PC-9 (cell line): ENCODE measurements around the gene FGFR2. TPM values are rescaled to one million over a fixed set of nuclear protein-coding genes. Genes with fewer than 3 reads are reported as not detected.

Source experiments
- BruUV-seq: library from RNA; stranded (reverse); fragments of 400-500 nt; replicated peaks from 2 replicates; lab custom pipeline; 2021; lab: Mats Ljungman, UMichigan
- CTCF ChIA-PET: fragments of 300-600 bp; sonication (Branson Sonifier 250); formaldehyde crosslinking; loops from one replicate; lab custom pipeline; 2022; ENCODE audit warnings: antibody characterized with exemption; lab: Charles Lee
- POLR2A ChIA-PET: fragments of 300-600 bp; sonication (Branson Sonifier 250); formaldehyde crosslinking; loops from one replicate; lab custom pipeline; 2022; ENCODE audit warnings: antibody characterized with exemption; ENCODE audit not compliant: unreplicated experiment; lab: Charles Lee
- DNase-seq, 2 experiments: peaks; one replicate each; pipeline versions ENCODE4 v3.0.0 to v3.0.0-alpha.2; 2015 to 2022; ENCODE audit warnings: mixed read lengths in 1 of 2
- H2AFZ ChIP-seq: fragments of 200-600 bp; sonication (generic); 2 replicates; pipeline ENCODE4 v1.8.1; 2017; ENCODE audit warnings: antibody characterized with exemption
- H3F3A ChIP-seq: fragments of 200-600 bp; sonication (generic); 2 replicates; pipeline ENCODE4 v1.8.1; 2017; ENCODE audit warnings: antibody characterized with exemption, mild to moderate bottlenecking, low read depth; ENCODE audit not compliant: insufficient read depth
- H3K27ac ChIP-seq: fragments of 200-600 bp; sonication (generic); 2 replicates; pipeline ENCODE4 v1.6.1; 2016; ENCODE audit warnings: mixed run types
- H3K27me3 ChIP-seq: fragments of 200-600 bp; sonication (generic); 2 replicates; pipeline ENCODE4 v1.6.1; 2016; ENCODE audit warnings: low read depth, mixed run types; ENCODE audit not compliant: insufficient read depth
- H3K36me3 ChIP-seq: fragments of 200-600 bp; sonication (generic); 2 replicates; pipeline ENCODE4 v1.6.1; 2016; ENCODE audit warnings: low read depth, mixed run types
- H3K4me1 ChIP-seq: fragments of 200-600 bp; sonication (generic); replicated peaks from 2 replicates; pipeline ENCODE4 v1.6.1; 2016; ENCODE audit warnings: mixed run types; ENCODE audit not compliant: insufficient read depth
- H3K4me2 ChIP-seq: fragments of 200-600 bp; sonication (generic); 2 replicates; pipeline ENCODE4 v1.6.1; 2017; ENCODE audit warnings: mixed run types
- H3K4me3 ChIP-seq: fragments of 200-600 bp; sonication (generic); 2 replicates; pipeline ENCODE4 v1.6.1; 2016; ENCODE audit warnings: mixed run types
- H3K79me2 ChIP-seq: fragments of 200-600 bp; sonication (generic); 2 replicates; pipeline ENCODE4 v1.6.1; 2017; ENCODE audit warnings: low read depth, mixed run types
- H3K9me2 ChIP-seq: fragments of 200-600 bp; sonication (generic); 2 replicates; pipeline ENCODE4 v1.8.1; 2017; ENCODE audit warnings: mild to moderate bottlenecking; ENCODE audit not compliant: insufficient read depth
- H3K9me3 ChIP-seq: fragments of 200-600 bp; sonication (generic); 2 replicates; pipeline ENCODE4 v1.8.1; 2016; ENCODE audit warnings: low read depth; ENCODE audit not compliant: insufficient read depth
- H4K20me1 ChIP-seq: fragments of 200-600 bp; sonication (generic); 2 replicates; pipeline ENCODE4 v1.8.1; 2017; ENCODE audit not compliant: insufficient read depth
- EZH2 ChIP-seq: fragments of 200-600 bp; sonication (generic); IDR thresholded peaks from 2 replicates; pipeline ENCODE4 v1.8.0; 2017; ENCODE audit warnings: antibody characterized with exemption, low read depth
- intact Hi-C: fragments of 100-400 bp; cut with micrococcal nuclease; formaldehyde crosslinking; loops from one replicate; pipeline ENCODE4 v1.10.0; 2022; ENCODE audit not compliant: unreplicated experiment
- total RNA-seq: library from RNA; stranded (reverse); gene quantifications from 2 replicates; pipeline ENCODE4 v1.2.3, GENCODE V29; 2021
- TF ChIP-seq, protein P1 (sequence below): fragments of 200-600 bp; sonication (generic); conservative IDR thresholded peaks from 2 replicates; pipeline ENCODE4 v1.6.1; 2017; ENCODE audit warnings: mixed run types, antibody characterized with exemption, mild to moderate bottlenecking, moderate library complexity

FGFR2 gene
- total RNA-seq, 1 experiment from 2014 or later = not detected

DNA sequence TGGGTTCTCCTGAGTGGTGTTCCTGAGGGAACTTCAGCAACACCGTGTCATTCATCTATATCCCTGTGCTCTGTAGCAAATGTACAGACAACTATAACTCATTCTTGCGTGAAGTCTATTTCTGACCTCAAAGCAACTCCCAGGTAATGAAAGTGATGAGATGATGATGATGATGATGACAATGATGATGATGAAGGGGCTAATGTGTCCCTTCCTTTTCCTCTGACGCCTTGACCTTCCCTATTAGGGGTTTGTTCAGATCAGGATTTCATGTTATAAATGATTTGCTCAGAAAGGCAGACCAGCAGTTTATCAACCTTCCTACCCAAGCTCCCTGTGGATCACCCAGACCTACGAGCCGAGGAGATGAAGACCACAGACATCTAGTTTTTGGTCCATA lies 136.9 kb downstream of the FGFR2 start:
- intact Hi-C loops = no loop called here
- Histone ChIP-seq H3K79me2 (no peaks in the 10 kb centered on the region), H3K9me3 (no peaks in the 10 kb centered on the region), H3K4me1 (no peaks in the 10 kb centered on the region), H3K27me3 (peaks cover 59% of the 10 kb centered on the region), H3K27ac (no peak overlapping the region), H3K36me3 (no peaks in the 10 kb centered on the region), H3K4me2 (no peak overlapping the region), H4K20me1 (no peaks in the 10 kb centered on the region), H3K9me2 (no peaks in the 10 kb centered on the region), H3K4me3 (no peak overlapping the region), H3F3A (no peaks in the 10 kb centered on the region), H2AFZ (no peak overlapping the region)
- TF ChIP-seq, protein P1, sequence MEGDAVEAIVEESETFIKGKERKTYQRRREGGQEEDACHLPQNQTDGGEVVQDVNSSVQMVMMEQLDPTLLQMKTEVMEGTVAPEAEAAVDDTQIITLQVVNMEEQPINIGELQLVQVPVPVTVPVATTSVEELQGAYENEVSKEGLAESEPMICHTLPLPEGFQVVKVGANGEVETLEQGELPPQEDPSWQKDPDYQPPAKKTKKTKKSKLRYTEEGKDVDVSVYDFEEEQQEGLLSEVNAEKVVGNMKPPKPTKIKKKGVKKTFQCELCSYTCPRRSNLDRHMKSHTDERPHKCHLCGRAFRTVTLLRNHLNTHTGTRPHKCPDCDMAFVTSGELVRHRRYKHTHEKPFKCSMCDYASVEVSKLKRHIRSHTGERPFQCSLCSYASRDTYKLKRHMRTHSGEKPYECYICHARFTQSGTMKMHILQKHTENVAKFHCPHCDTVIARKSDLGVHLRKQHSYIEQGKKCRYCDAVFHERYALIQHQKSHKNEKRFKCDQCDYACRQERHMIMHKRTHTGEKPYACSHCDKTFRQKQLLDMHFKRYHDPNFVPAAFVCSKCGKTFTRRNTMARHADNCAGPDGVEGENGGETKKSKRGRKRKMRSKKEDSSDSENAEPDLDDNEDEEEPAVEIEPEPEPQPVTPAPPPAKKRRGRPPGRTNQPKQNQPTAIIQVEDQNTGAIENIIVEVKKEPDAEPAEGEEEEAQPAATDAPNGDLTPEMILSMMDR = no peak
- TF ChIP-seq EZH2 = no peak
- BruUV-seq = no TSS peak
- ChIA-PET POLR2A (no interaction called here), CTCF (no interaction called here)
- DNase-seq = no peak

DNA sequence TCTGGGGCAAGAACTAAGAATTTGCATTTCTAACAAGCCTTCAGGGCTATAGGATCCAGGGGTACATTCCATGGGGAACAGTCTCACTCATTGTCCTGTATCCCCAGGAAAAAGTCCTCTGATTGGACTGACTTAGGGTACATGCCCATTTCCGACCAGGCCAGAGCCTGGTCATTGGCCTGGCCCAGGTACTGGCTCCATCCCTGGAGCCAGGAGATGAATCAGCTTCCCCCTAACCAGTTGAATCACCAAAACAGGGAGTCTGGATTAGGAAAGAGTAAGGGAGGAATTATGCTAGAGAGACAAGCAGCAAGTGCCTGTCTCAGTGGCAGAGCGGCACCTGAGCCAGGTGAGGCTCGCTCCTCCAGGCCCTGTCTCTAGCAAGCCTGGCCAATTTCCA lies 137.5 kb downstream of the FGFR2 start:
- ChIA-PET POLR2A (no interaction called here), CTCF (no interaction called here)
- Histone ChIP-seq H3K9me3 (no peaks in the 10 kb centered on the region), H3K4me2 (no peak overlapping the region), H3K27ac (no peak overlapping the region), H3K36me3 (no peaks in the 10 kb centered on the region), H3F3A (no peaks in the 10 kb centered on the region), H3K4me1 (no peaks in the 10 kb centered on the region), H2AFZ (no peak overlapping the region), H3K27me3 (peaks cover 57% of the 10 kb centered on the region), H3K9me2 (no peaks in the 10 kb centered on the region), H4K20me1 (no peaks in the 10 kb centered on the region), H3K79me2 (no peaks in the 10 kb centered on the region), H3K4me3 (no peak overlapping the region)
- intact Hi-C loops = no loop called here
- no peak for DNase-seq
- BruUV-seq = no TSS peak
- TF ChIP-seq EZH2 = no peak
- TF ChIP-seq, protein P1 = no peak

DNA sequence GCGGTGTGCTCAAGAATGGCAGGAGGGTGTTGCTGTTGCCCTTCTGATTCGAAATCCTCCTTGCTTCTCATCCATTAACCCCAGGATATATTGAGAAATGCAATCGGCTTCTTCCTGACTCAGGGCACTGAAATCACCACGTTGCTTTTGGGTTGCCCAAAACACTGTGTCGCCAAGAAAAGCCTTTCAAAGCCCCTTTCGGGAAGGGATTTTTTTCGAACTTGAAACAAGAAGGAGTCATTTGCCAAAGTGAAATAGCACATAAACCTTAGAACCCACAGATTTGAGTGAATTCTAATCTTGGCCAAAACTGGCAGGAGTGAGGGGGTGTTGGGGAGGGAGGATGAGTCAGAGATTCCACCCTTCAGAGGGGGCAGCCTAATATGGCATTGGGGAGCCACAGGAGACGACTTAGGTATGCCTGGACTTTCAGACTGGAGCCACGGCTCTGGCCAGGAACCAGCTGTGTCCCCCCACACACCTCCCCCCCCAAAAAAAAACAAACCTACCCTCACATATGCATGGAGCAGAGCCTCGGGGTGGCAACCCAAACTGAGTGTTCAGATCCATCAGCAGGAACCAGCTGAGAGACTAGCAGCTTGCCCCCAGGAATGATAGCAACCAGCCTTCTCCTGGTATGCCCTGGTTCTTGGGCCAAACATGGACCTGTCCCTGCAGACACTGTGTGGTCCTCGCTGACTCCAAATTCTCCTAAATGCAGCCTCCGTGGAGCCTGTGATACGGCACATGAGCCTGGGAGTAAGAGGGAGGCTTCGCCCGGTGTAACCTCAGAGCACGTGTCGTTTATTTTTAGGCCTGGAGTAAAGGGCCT lies 138.4 kb downstream of the FGFR2 start:
- no TSS peak for BruUV-seq
- CTCF ChIA-PET = no interaction called here
- H3K4me2 ChIP-seq = no peak overlapping the region

More for the DNA sequence above, 138.4 kb downstream of the FGFR2 start:
- no peak overlapping the region for H3K4me3 ChIP-seq
- H3K36me3 ChIP-seq = no peaks in the 10 kb centered on the region
- H2AFZ ChIP-seq = no peak overlapping the region
- H4K20me1 ChIP-seq = no peaks in the 10 kb centered on the region
- DNase-seq = no peak
- intact Hi-C loops = no loop called here
- no peaks in the 10 kb centered on the region for H3F3A ChIP-seq
- H3K9me3 ChIP-seq = no peaks in the 10 kb centered on the region
- no peak overlapping the region for H3K27ac ChIP-seq
- H3K9me2 ChIP-seq = no peaks in the 10 kb centered on the region
- no peaks in the 10 kb centered on the region for H3K79me2 ChIP-seq
- POLR2A ChIA-PET = no interaction called here
- TF ChIP-seq EZH2 = no peak
- TF ChIP-seq, protein P1 = no peak
- peaks cover 55% of the 10 kb centered on the region for H3K27me3 ChIP-seq
- no peaks in the 10 kb centered on the region for H3K4me1 ChIP-seq
